Lower leg skin (tissue), 4 donors: ENCODE data around the gene ZNF593. TPM values are rescaled to one million over a fixed set of nuclear protein-coding genes. Genes with fewer than 3 reads are reported as not detected.

Source experiments
- DNase-seq, 2 donors: peaks; one replicate each; pipeline ENCODE4 v3.0.0-alpha.2; 2019; ENCODE audit warnings: low spot score in 2 of 2
- H3K4me3 ChIP-seq: fragments of 200-600 bp; sonication (generic); 2 replicates; pipeline ENCODE4 v1.5.1; 2017; ENCODE audit warnings: mild to moderate bottlenecking, low read depth; ENCODE audit not compliant: poor library complexity, severe bottlenecking
- CTCF ChIP-seq, 3 donors: fragments of 450-650 bp; IDR thresholded peaks; one replicate each; pipeline ENCODE4 v1.5.1; 2016; ENCODE audit warnings: antibody characterized with exemption in 3 of 3, mild to moderate bottlenecking in 3 of 3, moderate library complexity in 2 of 3
- POLR2A ChIP-seq, 2 donors: fragments of 450-650 bp; IDR thresholded peaks; one replicate each; pipeline ENCODE4 v1.6.1; 2016 to 2017; ENCODE audit warnings: antibody characterized with exemption in 2 of 2, mild to moderate bottlenecking in 1 of 2, moderate library complexity in 1 of 2
- WGBS, 2 donors: methylation state at CpG; one replicate each; pipeline ENCODE4 v1.1.5; 2018; 5-methylcytosine and 5-hydroxymethylcytosine counted together
- intact Hi-C: fragments of 100-400 bp; cut with DNase I; formaldehyde crosslinking; loops from one replicate; pipeline ENCODE4 v1.15.0; 2023; ENCODE audit warnings: low total_unique reads
- total RNA-seq, 4 donors: library from RNA; depleted of rRNA; stranded (reverse); fragments of >200 nt; gene quantifications; one replicate each; pipeline ENCODE4 v1.1.0, GENCODE V29; 2016

The ZNF593 gene
- total RNA-seq, 4 donors from 2014 or later, result 17.4 to 49.3 (median 31.4) TPM

- intact Hi-C loops, result no loop called here
- peak in 1 of 2 donors; percentile 73 for DNase-seq
- TF ChIP-seq CTCF (IDR thresholded peaks at IDR 0.05) (no peak), POLR2A (IDR thresholded peaks at IDR 0.05) (no peak)
- H3K4me3 ChIP-seq, result no peak overlapping the region
- 59 to 62% methylated on average over 20 to 21 of the region's 21 CpGs for WGBS, 2 donors
Measured at GRCh38 chr1:26155370-26156284, 14.1 kb upstream of the ZNF593 start.

GRCh38 chr1:26156285-26157038 lies 13.2 kb upstream of the ZNF593 start:
- 30 to 46% methylated on average over 9 to 12 of the region's 12 CpGs for WGBS, 2 donors
- intact Hi-C loops, result no loop called here
- no peak overlapping the region for H3K4me3 ChIP-seq
- TF ChIP-seq POLR2A (IDR thresholded peaks at IDR 0.05) (no peak), CTCF (IDR thresholded peaks at IDR 0.05) (no peak)
- peak in 1 of 2 donors; percentile 84 for DNase-seq

DNA sequence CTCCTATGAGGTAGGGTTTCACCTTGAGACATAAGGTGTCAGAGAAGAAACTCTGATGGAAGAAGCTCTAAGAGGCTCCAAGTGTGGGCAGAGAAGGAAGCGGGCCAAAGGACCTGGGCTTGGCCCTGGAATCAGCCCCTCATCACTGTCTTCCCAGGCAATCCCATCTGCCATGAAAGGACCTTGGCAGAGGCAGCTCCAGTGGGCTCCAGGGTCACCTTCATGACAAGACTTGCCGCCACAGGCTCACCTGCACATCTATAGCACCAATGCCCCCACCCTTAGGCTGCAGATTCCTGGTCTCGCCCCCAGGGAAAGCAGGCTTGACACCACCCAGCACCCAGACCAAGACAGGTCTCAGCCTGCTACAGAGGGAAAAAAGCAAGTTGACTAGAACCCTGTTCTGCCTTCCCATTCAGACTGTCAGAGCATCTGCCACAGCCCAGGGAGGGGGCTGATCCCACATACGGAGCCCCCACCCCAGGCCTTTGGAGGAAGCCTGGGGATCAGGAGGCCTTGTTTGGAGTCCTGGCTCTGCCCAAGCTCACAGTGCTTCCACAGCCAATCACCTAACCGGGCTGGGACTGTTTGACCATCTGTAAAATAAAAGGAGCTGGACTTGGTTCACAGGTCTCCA lies 11.3 kb upstream of the ZNF593 start:
- TF ChIP-seq CTCF (IDR thresholded peaks at IDR 0.05) (no peak), POLR2A (IDR thresholded peaks at IDR 0.05) (no peak)
- H3K4me3 ChIP-seq, result no peak overlapping the region
- no peak for DNase-seq
- WGBS, 2 donors, result 48 to 54% methylated on average over 4 to 5 of the region's 5 CpGs
- intact Hi-C loops, result no loop called here

DNA sequence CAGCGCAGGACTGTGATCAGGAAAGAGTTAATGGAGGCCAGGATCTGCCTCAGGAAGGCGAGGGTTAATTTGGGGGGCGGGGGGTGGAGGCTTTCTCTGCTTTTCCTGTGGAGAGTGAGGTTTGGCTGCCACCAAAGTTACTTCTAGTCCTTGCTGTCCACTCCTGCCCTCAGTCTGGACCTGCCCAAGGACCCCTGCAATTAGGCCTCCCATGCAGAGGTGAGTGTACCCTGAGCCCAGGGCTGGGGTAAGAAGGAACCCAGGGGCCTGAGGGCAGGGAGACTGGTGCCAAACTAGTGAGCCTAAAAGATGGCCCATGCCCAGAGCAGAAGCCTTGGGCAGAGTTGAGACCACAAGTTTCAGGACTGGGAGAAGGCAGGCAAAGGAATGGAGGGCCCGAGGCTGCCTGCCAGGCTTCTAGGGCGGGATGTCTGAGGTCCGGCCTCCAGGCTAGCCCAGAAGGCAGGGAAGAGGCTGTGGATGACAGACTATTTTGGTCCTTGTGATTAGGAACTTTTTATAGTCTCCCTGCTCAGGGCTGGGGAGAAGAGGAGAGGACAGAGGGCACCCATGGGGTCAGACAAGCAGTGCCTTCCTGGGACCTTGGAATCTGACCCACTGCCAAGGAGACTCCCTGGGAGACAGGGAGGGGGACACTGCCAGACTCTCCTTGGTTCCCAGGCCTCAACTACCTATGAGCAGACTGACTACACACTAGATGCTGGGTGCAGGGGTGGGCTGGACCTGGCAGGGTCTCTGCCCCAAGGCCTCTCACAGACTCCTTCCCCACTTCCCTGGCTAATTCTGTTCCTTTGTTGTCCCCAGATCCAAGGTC lies 10.6 kb upstream of the ZNF593 start, which contains the start of gene FAM110D:
Gene FAM110D, plus strand, starts transcription at position 172 of the 835 bp plus-strand sequence. CDS start 2,213 bp downstream, outside the sequence.
- no peak for TF ChIP-seq POLR2A (IDR thresholded peaks at IDR 0.05)
- no peak for TF ChIP-seq CTCF (IDR thresholded peaks at IDR 0.05)
- 31 to 35% methylated on average over 6 of the region's 6 CpGs for whole genome bisulfite sequencing, 2 donors
- peak within 1 kb of the TSS; percentile 1 for H3K4me3 ChIP-seq
- intact Hi-C loops, result no loop called here
- DNase-seq, result no peak

GRCh38 chr1:26159743-26160039 lies 10.0 kb upstream of the ZNF593 start:
- intact Hi-C loops, result no loop called here
- 58 to 61% methylated on average over 4 of the region's 4 CpGs for WGBS, 2 donors

More at GRCh38 chr1:26159743-26160039, 10.0 kb upstream of the ZNF593 start:
- TF ChIP-seq POLR2A (IDR thresholded peaks at IDR 0.05), result no peak
- no peak for DNase-seq
- no peak overlapping the region for H3K4me3 ChIP-seq
